ENCODE data around the gene TNFAIP8.
"Not testable (repeated sequence)": the region's sequence is repeated elsewhere in the genome, so short reads cannot be mapped to it uniquely, and the experiment has no call there.

The TNFAIP8 gene

DNA sequence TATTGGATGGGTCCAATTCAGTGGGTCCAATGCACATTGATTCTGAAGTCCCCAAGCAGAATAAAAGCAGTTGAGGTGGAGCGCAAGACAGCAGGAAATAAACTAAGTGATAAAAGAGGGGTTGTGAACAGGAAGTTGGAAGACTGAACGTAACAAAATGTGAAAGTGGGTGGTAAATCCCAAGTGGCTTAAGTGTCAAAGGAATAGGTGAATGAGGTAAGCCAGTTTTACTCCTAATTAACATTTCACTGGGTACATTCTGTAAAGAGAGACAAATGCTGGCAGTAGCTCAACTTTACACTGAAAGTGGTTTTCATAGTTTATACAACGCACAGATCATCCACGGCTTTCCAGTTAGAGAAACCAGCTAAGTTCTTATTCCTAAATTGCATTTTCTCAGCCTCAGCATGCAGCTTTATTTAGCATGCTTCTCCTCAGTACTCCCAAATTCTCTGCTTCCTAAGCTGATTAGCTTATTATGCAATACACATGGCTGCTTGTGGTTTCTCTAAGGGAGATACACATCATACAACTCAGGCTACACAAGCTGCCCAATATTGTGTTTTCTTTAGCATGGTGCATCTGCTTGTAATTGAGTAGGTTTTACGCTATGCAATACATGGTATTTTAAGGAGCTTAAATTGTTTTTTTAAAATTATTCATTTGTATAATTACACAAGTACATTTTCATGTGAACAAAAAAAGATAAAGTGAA is 62.2 kb downstream of the TNFAIP8 start:
- peak; percentile 83 for DNase-seq (ENCODE audit: low read depth)
- H3K4me3 ChIP-seq (ENCODE audit: low read depth, low read length), result no peak overlapping the region
- TF ChIP-seq, protein P1, sequence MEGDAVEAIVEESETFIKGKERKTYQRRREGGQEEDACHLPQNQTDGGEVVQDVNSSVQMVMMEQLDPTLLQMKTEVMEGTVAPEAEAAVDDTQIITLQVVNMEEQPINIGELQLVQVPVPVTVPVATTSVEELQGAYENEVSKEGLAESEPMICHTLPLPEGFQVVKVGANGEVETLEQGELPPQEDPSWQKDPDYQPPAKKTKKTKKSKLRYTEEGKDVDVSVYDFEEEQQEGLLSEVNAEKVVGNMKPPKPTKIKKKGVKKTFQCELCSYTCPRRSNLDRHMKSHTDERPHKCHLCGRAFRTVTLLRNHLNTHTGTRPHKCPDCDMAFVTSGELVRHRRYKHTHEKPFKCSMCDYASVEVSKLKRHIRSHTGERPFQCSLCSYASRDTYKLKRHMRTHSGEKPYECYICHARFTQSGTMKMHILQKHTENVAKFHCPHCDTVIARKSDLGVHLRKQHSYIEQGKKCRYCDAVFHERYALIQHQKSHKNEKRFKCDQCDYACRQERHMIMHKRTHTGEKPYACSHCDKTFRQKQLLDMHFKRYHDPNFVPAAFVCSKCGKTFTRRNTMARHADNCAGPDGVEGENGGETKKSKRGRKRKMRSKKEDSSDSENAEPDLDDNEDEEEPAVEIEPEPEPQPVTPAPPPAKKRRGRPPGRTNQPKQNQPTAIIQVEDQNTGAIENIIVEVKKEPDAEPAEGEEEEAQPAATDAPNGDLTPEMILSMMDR (conservative IDR thresholded peaks at IDR 0.05; ENCODE audit: low read depth, low read length), result no peak

DNA sequence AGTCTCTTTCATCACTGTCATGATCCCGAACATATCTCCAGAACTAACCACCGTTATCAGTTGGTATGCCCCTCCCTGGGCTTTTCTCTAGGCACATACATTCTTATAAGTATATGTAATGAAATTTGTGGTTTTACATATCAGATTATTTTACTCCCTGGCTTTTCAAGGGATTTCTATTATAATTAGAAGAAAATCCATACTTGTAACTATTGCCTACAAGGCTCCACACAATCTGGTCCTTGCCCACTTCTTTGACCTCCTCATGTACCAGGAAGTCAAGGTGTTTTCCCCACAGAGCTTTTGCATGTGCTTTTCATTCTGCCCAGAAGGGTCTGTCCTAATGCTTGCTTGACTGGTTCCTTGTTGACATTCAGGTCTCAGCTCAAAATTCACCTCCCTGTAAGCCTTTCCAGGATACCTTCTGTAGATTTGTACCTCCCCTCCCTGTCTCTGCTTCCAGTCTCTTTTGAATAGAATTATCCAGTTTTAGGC is 62.8 kb downstream of the TNFAIP8 start:
- TF ChIP-seq, protein P1 (conservative IDR thresholded peaks at IDR 0.05; ENCODE audit: low read depth, low read length), result no peak
- H3K4me3 ChIP-seq (ENCODE audit: low read depth, low read length), result no peak overlapping the region
- peak; percentile 65 for DNase-seq (ENCODE audit: low read depth)

DNA sequence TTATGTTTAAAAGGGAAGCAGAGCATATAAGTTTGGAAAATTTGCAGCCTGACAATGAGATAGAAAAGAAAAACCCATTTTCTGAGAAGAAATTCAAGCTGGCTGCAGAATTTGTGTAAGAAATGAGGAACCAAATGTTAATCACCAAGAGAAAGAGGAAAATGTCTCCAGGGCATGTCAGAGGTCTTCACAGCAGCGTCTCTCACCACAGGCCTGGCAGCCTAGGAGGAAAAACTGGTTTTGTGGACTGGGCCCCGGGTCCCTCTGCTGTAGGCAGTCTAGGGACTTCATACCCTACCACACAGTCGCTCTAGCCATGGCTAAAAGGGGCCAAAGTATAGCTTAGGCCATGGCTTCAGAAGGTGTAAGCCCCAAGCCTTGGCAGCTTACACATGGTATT is 64.3 kb downstream of the TNFAIP8 start:
- no peak for DNase-seq (ENCODE audit: low read depth)
- H3K4me3 ChIP-seq (ENCODE audit: low read depth, low read length), result no peak overlapping the region
- TF ChIP-seq, protein P1 (conservative IDR thresholded peaks at IDR 0.05; ENCODE audit: low read depth, low read length), result no peak

DNA sequence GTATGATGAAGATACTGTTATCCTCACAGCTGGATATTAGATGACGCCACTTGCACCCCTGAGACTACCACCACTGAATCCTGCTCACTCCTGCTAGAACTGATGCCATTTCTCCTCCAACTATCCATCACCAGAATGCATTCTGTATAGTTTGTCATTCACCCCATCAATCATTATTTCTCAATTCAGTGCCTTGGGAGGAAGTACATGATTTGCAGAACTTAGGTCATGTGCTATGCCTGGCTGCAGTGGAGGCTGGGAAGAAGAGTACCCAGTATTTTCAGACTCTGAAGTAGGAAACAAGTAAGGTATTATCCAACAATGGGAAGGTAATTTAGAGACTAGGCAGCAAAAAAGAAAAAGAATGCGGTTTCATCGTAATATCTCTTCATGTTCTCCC is 70.2 kb downstream of the TNFAIP8 start:
- TF ChIP-seq, protein P1 (conservative IDR thresholded peaks at IDR 0.05; ENCODE audit: low read depth, low read length), result no peak
- no peak overlapping the region for H3K4me3 ChIP-seq (ENCODE audit: low read depth, low read length)
- no peak for DNase-seq (ENCODE audit: low read depth)

DNA sequence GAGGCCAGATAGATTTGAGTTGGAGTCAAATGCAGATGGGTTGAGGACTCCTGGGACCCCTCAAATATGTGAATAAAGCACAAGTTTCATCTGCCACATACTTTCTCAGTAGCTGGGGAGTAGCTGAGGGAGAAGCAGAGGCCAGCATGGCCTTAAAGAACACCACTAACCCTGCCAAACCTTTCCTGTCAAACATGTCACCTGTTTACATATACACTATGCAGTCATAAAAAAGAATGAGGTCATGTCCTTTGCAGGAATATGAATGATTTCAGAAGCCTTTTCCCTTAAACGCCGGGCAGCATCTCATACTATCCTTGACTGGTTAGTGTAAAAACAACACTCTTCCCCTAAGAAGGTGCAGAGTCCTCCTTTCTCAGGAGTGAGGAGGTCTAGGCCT is 71.2 kb downstream of the TNFAIP8 start:
- no peak overlapping the region for H3K4me3 ChIP-seq (ENCODE audit: low read depth, low read length)
- TF ChIP-seq, protein P1 (conservative IDR thresholded peaks at IDR 0.05; ENCODE audit: low read depth, low read length), result no peak
- DNase-seq (ENCODE audit: low read depth), result no peak

DNA sequence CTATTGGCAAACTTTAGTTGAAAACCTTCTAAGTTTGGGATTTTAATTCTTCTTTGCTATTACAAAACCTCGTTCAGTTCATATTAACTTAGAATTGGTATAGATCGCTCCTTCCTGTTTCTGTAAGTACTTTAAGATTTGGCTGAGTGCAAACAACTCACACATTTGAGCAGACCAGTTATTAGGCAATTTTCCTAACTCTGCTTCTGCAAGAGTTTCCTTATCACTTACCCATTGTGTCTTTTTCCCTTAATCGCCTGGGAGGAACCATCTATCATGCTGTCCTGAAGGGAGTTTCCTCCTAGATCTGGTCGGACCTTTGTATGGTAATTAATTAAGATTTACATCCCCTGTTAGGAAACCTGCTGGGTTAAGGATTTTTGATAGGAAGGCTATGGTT is 71.8 kb downstream of the TNFAIP8 start:
- not testable (repeated sequence) for H3K4me3 ChIP-seq (ENCODE audit: low read depth, low read length); DNase-seq (ENCODE audit: low read depth)

DNA sequence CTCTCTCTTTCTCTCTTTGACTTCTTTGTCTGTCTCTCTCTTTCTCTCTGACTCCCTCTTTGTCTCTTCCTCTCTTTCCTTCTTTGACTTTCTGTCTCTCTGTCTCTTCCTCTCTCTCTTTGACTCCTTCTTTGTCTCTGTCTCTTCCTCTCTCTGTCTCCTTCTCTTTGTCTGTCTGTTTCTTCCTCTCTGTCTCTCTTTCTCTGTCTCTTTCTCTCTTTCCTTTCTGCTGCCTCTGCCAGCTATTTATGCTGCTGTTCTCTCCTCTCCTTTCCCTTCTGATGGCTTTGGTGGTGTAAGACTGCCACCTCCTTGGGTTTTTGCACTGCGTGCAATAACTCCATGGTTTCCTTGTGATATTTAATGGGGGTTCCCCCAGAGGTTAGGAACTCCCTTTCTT is 72.3 kb downstream of the TNFAIP8 start:
- not testable (repeated sequence) for DNase-seq (ENCODE audit: low read depth); H3K4me3 ChIP-seq (ENCODE audit: low read depth, low read length)

DNA sequence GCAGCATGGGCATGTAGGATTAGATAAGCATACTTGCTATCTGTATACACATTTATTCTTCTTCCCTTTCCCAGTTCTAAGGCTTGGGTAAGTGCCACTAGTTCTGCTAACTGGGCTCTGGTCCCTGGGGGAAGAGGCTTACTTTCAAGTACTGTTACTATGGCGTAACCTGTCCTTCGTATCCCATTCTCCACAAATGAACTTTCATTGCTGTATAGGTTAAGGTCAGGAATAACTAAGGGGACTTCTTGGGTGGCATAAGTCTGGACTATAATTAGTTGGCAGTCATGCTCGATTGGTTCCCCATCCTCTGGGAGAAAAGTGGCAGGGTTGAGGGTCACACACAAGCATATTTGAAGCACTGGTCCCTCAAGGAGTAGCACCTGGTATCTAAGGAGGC is 72.8 kb downstream of the TNFAIP8 start:
- DNase-seq (ENCODE audit: low read depth); H3K4me3 ChIP-seq (ENCODE audit: low read depth, low read length): not testable (repeated sequence)

DNA sequence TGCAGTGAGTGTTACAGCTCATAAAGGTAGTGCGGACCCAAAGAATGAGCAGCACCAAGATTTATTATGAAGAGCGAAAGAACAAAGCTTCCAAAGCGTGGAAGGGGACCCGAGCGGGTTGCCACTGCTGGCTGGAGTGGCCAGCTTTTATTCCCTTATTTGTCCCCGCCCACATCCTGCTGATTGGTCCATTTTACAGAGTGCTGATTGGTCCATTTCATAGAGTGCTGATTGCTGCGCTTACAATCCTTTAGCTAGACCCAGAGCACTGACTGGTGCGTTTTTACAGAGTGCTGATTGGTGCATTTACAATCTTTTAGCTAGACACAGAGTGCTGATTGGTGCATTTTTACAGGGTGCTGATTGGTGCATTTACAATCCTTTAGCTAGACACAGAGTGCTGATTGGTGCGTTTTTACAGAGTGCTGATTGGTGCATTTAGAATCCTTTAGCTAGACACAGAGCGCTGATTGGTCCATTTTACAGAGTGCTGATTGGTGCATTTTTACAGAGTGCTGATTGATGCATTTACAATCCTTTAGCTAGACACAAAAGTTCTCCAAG is 76.9 kb downstream of the TNFAIP8 start:
- not testable (repeated sequence) for H3K4me3 ChIP-seq (ENCODE audit: low read depth, low read length); DNase-seq (ENCODE audit: low read depth)

All from choroid plexus epithelial cell (primary cell).